Fibroblast of the conjunctiva (primary cell): Measurements from ENCODE around the gene CCNL2.
A peak's percentile ranks its signal among the peaks of the same experiment; 100 is the strongest.
"Not testable (repeated sequence)": the region's sequence is repeated elsewhere in the genome, so short reads cannot be mapped to it uniquely, and the experiment has no call there.

Experiments used
- DNase-seq: peaks from one replicate; pipeline ENCODE4 v3.0.0-alpha.2; 2010; ENCODE audit warnings: low read depth

CCNL2 gene

DNA sequence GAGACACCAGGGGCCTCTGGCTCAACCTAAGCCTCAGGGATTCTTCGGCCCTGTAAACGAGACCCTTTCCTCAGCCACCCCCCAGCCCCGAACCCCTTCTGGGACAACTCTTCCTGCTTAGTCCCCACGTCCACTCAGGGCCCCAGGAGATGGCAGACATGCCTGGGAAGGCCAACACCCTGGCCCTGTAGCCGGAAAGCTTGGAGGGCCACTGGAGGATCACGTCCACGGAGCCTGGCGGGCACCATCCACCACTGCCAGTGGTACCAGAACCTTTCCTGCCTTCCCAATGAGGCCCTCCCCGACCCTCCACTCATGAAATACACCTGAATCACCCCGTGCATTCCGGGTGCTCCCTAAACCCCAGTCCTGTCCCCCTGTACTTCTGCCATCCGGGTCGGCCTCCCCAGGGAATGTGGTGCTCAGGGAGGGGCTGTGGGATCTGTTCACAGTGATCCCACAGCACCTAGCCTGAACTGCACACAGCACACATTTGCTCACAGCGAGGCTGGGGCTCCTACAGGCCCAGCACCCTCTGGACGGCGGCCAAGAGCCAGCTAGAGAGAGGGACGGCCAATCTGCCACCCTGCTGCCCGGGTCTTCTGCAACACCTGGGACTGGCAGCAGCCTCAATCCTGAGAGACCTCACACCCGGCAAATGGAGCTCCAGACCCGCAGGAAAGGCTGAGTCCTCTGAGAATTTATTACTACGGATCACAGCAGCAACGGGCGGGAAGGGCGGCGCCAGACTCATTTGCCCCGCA is 25.9 kb downstream of the CCNL2 start:
- DNase-seq = no peak

DNA sequence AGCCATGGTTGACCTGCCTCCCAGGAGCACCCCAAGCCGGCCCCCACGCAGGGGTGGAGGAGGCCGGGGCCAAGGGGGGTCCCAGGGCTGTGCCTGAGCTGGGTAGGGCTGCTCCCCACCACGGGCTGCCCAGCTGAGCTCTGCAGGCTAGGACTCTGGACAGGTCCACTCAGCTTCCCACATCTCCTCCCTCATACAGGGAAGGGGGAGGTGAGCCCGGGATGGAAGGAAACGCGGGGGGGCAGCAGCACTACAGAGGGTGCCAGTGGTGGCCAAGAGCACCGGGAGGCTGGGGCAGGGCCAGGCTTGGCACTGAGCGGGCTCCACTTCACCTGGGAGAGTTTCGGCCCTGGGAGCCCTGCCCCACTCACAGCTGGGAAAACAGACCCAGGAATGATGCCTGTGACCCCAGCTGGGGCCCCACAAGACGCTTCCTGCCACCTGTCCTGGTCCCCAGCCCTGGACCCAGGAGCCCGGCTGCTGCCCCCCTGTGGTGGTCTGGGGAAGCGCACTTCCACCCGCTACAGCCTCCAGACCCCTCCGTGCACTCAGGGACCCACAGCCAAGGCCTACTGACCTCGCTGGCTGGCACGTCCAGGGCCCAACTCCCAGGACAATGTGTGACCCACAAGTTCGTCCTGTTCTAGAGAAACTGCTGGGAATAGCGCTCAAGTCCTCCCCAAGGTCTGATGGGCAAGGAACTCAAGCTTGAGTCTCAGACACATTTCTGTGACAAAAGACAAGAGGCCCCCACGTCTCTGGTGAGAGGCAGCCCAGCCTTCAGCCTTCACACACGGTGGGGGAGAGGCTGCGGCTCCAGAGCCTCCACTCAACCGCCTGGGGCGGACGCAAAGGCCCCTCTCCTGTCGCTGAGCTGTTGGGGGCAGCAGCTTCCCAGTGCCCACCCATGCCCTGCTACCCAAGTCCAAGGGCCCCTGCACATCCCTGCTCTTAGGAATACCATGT is 27.1 kb downstream of the CCNL2 start:
- no peak for DNase-seq

DNA sequence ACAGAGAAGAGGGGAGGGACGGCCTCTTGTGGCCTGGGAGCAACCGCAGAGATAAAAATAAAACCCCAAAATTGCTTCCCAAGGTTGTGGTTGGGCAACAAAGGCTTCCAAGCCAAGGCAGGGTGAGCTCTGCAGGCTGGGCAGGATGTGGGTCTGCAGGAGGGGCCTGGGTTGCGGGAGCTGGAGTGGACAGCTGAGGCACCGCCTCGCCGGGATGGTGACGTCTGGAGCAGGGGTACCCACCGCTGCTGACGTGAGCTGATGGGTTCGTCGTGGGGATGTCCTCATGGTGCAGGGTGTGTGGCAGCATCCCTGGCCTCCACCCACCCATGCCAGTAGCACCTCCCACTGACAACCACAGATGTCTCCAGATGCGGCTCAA is 27.8 kb downstream of the CCNL2 start:
- DNase-seq = no peak

DNA sequence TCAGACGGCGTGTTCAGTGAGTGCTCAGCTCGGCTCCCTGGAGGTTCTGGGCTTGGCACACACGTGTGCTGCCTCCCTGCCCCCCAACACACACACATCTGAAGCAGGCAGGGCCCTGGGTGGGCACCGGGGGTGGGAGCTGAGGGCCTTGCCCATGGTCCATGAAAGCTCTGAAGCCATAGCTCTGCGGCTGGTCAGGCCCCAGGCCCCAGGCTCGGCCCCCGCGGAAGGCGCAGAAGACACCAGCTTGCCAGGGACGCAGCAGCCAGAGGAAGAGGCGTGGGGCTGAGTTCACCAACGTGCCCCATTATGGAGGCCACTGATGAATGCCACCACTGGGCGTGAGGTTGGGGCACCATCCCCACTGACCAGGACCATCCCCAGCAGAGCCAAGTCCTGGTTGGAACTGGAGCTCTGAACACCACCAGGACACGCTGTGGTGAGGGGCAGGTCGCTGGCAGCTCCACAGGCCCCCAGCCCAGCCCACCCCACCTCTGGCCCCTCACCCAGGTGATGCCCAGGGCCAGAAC is 28.3 kb downstream of the CCNL2 start:
- DNase-seq = no peak

DNA sequence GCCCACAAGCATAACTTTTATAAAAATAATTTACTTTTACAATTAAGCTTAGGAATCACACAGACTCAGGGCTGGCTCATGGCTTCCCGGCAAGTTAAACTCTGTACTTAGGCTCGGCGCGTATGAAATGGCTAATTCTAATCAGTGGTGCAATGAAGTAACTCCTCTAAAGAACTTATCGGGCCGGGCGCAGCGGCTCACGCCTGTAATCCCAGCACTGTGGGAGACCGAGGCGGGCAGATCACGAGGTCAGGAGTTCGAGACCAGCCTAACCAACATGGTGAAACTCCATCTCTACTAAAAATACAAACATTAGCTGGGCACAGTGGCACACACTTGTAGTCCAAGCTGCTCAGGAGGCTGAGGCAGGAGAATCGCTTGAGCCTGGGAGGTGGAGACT is 29.0 kb downstream of the CCNL2 start:
- not testable (repeated sequence) for DNase-seq

DNA sequence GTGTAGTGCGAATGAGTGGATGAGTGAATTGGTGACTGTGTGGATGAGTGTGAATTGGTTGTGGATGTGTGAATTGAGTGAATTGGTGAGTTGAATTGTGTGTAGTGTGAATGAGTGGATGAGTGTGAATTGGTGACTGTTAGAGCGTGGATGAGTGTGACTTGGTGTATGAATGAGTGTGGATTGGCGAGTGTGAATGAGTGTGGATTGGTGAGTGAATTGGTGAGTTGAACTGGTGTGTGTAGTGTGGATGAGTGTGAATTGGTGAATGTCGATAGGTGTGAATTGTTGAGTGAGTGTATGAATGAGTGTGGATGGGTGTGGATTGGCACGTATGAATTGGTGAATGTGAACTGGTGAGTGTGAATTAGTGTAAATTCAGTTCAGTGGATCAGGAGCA is 31.8 kb downstream of the CCNL2 start:
- DNase-seq = no peak

- no peak for DNase-seq
These were observed 32.5 kb downstream of the CCNL2 start for GRCh38 chr1:1366699-1367066.

DNA sequence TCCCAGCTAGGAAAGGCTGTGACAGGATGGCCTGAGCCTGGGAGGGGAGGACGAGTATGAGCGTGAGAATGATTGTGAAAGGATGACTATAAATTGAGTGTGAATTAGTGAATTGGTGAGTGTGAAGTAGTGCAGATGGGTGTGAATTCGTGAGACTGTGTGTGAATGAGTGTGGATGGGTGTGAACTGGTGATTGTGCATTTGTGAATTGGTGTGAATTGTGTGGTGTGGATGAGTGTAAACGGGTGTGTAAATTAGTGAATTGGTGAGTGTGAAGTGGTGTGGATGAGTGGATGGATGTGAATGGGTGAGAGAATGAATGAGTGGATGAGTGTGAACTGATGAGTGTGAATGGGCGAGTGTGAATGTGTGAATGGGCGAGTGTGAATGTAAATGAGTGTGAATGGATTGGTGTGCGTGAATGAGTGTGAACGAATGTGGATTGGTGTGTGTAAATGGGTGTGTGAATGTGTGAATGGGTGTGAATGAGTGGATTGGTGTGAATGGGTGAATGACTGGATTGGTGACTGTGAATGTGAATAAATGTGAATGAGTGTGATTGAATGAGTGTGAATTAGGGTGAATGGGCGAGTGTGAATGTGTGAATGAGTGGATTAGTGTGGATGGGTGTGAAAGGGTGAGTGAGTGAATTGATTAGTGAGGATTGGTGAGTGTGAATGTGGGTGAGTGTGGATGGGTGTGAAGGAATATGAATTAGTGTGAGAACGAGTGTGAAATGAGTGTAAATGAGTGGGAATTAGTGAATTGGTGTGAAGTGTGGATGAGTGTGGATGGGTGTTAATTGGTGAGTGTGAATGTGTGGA is 33.0 kb downstream of the CCNL2 start:
- no peak for DNase-seq

GRCh38 chr1:1364266-1364665 is 34.9 kb downstream of the CCNL2 start:
- DNase-seq = no peak

GRCh38 chr1:1361982-1362423 is 37.1 kb downstream of the CCNL2 start:
- peak; percentile 64 for DNase-seq

DNA sequence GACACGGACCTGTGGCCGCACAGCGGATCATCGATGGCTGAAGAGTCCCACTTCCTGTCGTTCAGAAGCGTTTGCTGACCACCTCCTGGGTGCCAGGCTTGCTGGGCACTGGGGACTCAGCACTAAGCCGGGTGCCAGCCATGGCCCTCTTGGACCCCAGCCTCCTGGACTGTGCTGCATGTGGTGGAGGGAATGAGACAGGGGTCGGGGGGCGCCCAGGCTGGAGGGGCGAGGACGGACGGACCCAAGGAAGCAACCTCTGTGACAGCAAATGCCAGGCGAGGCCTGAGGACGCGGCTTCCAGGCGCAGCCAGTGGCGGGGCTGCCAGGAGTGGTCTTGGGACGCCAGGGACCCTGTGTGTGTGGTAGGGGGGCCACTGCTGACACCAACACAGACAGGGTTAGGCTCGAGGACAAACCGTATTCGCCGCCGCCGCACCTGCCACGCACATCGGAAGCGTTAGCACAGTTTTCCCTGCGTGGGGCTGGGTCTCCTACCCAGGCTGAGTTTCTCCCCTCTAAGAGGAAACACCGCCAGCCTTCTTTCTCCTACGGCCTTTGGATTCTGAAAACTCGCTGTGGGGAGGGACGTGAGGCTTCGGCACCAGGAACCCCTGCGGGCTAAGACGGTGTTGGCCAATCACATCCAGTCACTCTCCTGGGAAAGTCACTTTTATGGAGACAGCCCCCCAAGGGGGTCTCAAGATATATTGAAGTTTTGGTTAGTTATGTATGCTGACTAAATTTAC is 37.7 kb downstream of the CCNL2 start:
- DNase-seq = no peak

- peak; percentile 81 for DNase-seq
These were observed 38.5 kb downstream of the CCNL2 start for GRCh38 chr1:1360506-1361169.

DNA sequence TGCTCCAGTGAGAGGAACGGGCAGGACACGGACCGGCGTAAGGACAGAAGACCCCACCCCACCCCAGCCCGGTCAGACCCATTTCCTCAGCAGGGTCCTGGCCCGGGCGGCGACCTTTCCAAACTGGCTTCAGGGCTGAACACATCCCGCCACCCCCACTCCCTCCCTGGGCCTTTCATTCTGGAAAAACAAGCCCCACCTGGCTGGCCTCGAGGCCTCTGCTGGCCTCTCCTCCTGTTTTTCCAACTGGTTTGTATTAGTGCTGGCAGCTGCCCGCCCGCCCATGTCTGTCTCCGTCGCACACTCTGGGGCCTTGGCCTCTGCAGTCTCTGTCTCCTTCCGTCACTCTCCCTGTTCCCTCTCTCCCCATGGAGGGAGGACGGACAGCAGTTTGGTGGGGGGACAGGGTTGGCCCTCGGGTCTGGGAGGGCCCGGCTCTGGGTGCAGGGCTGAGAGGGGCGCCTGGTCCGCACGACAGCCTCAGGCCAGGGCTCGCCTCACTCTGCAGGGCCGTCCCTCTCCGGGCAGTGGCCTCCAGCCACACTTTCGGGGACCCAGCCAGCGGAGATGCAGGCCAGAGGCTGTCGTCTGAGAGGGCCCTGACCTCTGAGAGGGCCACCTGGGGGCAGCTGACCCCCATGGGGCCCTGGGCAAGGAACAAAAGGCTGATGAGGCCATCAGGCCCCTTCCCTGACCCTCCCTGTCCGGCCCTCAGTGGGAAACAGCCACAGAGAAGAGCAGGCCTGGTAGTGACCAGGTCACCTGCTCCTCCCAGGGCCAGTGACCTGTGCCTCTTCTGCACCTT is 39.3 kb downstream of the CCNL2 start:
- DNase-seq = peak; percentile 63

- peak; percentile 63 for DNase-seq
These were observed 39.8 kb downstream of the CCNL2 start for GRCh38 chr1:1359308-1359663.

DNA sequence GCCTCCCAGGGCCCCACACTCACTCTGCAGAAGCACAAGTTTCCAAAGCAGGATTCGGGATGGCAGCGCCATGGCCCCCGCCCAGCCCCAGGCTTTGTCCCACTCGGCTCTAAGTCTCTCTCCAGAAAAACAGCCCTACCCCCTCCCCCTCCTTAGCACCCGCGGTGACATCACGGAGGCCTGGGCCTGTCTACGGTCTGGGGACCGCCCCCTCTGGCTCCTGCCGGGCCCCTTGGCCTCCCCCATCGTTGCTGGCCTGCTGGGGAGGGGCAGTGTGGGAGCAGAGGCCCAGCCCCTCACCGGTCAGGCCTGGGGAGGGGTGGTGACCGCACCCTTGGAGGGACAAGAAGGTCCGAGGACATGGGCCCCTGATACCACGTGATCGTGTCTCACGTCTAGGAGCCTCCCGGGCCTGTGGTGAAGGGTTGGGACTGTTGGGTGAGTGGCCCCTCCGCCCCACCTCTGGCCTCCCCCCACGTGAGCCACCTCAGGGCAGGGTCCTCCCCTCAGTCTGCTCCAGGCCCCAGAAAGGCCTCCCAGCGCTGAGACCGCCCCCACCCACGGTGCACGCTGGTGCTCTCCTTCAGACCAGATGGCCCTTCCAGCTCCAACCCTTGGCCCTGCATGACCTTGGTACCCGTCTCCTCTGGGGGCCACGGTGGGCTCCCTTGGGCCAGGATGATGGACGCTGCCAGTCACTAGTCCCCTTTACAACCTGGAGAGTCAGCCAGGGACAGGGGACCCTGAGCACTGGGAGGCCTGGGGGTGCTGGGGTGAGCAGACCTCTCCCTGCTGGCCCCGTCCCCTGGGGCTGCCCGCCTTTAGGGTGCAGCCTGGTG is 40.5 kb downstream of the CCNL2 start, which contains the start of gene MXRA8:
Gene MXRA8 (minus strand): TSS at position 123 of the 839 bp plus-strand sequence. CDS start 51 bp downstream, at position 72.
- peak; percentile 88 for DNase-seq

DNA sequence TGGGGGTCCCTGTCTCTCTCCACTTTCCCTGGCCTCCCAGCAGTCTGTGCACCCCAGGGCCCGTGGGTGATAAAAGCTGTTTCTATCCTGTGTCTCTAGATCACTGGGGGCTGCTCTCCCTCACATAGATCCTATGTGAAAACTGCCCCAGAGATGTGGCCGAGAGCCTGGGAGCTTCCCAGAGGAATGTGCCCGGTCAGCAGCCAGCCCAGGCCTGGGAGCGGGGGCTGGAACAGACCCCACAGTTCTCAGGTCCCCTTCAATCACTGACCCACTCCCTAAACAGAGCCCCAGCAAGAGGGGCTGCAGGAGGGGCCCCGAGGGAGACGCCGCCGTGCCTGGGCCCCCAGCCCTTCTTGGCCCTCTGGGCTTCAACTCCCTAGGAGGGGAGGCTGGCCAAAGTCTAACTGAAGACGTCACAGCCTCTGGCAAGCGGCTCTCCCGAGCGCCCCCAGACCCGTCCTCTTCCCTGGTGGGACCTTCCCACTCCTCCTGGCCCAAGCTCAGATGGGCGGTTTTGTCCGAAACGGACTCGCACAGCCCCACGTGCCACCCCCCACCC is 41.2 kb downstream of the CCNL2 start:
- DNase-seq = no peak

- DNase-seq = no peak
These were observed 42.2 kb downstream of the CCNL2 start for GRCh38 chr1:1356796-1357401.

DNA sequence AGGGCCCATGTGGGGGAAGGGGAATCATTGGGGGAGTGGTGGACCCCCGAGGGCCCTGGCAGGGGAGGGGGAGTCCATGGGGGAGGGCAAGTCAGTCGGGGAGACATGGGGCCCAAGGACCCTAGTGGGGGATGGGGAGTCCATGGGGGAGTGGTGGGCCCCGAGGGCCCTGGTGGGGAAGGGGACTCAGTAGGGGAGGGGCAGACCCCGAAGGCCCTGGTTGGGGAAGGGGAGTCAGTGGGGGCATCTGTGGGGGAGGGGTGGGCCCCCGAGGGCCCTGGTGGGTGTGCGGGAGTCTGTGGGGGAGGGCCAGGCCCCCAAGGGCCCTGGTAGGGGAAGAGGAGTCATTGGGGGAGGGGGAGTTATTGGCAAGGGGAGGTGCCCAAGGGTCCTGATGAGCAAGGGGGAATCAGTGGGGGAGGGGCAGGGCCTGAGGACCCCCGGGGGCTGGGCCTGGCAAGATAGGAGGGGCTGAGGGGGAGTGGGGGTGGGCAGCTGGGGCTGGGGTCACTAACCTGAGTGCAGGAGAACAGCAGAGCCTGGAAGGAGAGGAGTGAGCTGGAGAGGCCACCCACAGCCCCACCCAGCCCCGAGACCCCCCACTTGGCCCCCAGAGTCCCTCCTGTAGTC is 42.9 kb downstream of the CCNL2 start:
- DNase-seq = no peak
